HL-60 (cell line): ENCODE results near the gene PDE1C.

Experiments used
- DNase-seq, 2 experiments: peaks; one replicate each; pipeline ENCODE4 v3.0.0-alpha.2; 2010 to 2020; ENCODE audit warnings: low read depth in 1 of 2, low spot score in 1 of 2
- H3K27ac ChIP-seq: fragments of 250-450 bp; sonication (Bioruptor Pico); replicated peaks from 2 replicates; pipeline ENCODE4 v1.5.1; 2020; ENCODE audit warnings: mild to moderate bottlenecking, moderate library complexity
- H3K27me3 ChIP-seq: fragments of 250-450 bp; sonication (Bioruptor Pico); 2 replicates; pipeline ENCODE4 v1.5.1; 2021; ENCODE audit warnings: mild to moderate bottlenecking, moderate library complexity; ENCODE audit not compliant: insufficient read depth, poor library complexity, severe bottlenecking
- H3K4me3 ChIP-seq: replicated peaks from 2 replicates; pipeline ENCODE4 v1.5.1; 2011; ENCODE audit warnings: mild to moderate bottlenecking, control low read depth, low read length; ENCODE audit not compliant: insufficient read depth
- GABPA ChIP-seq: IDR thresholded peaks from 2 replicates; pipeline ENCODE4 v1.6.1; 2012; ENCODE audit warnings: low read depth
- POLR2AphosphoS5 ChIP-seq: IDR thresholded peaks from 2 replicates; pipeline ENCODE4 v1.6.1; 2012; ENCODE audit warnings: low read depth
- SPI1 ChIP-seq: IDR thresholded peaks from 2 replicates; pipeline ENCODE4 v1.6.1; 2012; ENCODE audit warnings: low read depth, mild to moderate bottlenecking, borderline replicate concordance
- TF ChIP-seq, protein P1 (sequence below): IDR thresholded peaks from 2 replicates; pipeline ENCODE4 v1.6.1; 2012; ENCODE audit warnings: low read depth; ENCODE audit not compliant: insufficient replicate concordance
- TF ChIP-seq, protein P2 (sequence below): IDR thresholded peaks from one replicate; pipeline ENCODE4 v1.5.1; 2011; ENCODE audit warnings: low read length, control low read depth, inconsistent platforms; ENCODE audit not compliant: insufficient read depth

PDE1C gene

DNA sequence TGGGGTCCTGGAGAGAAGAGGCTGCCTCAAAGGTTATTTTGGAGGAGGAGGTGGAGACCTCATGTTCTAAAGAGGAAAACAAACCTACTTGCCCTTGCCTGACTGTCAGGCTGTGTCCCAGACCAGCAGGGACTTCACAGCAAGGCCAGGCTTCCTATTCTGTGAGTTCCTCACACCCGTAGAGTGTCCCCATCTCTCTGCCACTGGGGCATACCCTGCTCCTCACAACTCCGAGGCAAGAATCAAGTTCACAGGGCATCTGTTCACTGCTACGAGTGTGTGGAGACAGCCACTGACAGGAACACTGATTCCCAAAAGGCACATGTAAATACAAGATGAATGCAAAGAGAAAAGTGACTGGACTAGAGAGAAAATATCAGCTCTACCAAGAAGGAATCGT is 38.0 kb downstream of the PDE1C start:
- TF ChIP-seq, protein P1, sequence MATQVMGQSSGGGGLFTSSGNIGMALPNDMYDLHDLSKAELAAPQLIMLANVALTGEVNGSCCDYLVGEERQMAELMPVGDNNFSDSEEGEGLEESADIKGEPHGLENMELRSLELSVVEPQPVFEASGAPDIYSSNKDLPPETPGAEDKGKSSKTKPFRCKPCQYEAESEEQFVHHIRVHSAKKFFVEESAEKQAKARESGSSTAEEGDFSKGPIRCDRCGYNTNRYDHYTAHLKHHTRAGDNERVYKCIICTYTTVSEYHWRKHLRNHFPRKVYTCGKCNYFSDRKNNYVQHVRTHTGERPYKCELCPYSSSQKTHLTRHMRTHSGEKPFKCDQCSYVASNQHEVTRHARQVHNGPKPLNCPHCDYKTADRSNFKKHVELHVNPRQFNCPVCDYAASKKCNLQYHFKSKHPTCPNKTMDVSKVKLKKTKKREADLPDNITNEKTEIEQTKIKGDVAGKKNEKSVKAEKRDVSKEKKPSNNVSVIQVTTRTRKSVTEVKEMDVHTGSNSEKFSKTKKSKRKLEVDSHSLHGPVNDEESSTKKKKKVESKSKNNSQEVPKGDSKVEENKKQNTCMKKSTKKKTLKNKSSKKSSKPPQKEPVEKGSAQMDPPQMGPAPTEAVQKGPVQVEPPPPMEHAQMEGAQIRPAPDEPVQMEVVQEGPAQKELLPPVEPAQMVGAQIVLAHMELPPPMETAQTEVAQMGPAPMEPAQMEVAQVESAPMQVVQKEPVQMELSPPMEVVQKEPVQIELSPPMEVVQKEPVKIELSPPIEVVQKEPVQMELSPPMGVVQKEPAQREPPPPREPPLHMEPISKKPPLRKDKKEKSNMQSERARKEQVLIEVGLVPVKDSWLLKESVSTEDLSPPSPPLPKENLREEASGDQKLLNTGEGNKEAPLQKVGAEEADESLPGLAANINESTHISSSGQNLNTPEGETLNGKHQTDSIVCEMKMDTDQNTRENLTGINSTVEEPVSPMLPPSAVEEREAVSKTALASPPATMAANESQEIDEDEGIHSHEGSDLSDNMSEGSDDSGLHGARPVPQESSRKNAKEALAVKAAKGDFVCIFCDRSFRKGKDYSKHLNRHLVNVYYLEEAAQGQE: no peak
- TF ChIP-seq, protein P2, sequence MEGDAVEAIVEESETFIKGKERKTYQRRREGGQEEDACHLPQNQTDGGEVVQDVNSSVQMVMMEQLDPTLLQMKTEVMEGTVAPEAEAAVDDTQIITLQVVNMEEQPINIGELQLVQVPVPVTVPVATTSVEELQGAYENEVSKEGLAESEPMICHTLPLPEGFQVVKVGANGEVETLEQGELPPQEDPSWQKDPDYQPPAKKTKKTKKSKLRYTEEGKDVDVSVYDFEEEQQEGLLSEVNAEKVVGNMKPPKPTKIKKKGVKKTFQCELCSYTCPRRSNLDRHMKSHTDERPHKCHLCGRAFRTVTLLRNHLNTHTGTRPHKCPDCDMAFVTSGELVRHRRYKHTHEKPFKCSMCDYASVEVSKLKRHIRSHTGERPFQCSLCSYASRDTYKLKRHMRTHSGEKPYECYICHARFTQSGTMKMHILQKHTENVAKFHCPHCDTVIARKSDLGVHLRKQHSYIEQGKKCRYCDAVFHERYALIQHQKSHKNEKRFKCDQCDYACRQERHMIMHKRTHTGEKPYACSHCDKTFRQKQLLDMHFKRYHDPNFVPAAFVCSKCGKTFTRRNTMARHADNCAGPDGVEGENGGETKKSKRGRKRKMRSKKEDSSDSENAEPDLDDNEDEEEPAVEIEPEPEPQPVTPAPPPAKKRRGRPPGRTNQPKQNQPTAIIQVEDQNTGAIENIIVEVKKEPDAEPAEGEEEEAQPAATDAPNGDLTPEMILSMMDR: no peak
- TF ChIP-seq GABPA (no peak), SPI1 (no peak)
- no peak for DNase-seq
- H3K27me3 ChIP-seq: no peaks in the 10 kb centered on the region

DNA sequence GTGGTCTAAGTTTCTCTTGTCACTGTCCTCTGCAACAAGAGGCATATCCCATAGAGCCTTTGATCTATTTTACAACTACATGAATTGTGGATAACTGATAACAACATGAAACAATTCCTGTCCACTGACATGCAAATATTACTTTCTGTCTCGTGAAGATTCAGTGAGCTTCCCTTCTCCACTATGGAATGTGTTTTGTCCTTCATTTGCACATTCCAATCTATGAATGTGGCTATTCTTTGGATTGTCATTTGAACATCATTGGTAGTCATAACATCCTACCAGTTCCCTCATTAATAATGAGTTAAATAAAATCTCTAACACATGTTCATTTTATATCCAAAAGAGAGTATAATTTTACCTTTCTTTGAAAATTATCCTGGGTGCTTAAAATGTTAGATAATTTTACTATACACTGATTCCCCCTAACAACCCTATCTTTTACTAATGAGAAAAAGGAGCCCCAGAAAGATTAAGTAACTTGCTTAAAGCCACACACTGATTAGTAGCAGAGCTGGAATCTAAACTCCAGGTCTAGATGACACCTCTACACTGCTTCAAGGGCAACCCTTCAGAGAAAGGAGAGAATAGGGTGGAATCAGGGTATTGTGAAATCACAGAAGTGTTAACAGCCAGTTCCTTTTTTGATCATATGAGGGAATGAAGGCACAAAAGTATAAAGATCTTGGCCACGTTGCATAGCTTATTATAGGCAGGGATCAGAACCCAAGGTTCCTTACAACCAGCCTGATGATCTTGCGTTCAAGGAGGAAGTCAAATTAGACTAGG is 39.1 kb downstream of the PDE1C start:
- H3K27me3 ChIP-seq: no peaks in the 10 kb centered on the region
- no peak overlapping the region for H3K4me3 ChIP-seq
- TF ChIP-seq SPI1: peak; percentile 78
- no peak for TF ChIP-seq GABPA
- no peak overlapping the region for H3K27ac ChIP-seq
- peak; percentile 7 to 14 for DNase-seq

More for the DNA sequence above, 38.0 kb downstream of the PDE1C start:
- H3K27ac ChIP-seq: no peak overlapping the region
- no peak overlapping the region for H3K4me3 ChIP-seq

DNA sequence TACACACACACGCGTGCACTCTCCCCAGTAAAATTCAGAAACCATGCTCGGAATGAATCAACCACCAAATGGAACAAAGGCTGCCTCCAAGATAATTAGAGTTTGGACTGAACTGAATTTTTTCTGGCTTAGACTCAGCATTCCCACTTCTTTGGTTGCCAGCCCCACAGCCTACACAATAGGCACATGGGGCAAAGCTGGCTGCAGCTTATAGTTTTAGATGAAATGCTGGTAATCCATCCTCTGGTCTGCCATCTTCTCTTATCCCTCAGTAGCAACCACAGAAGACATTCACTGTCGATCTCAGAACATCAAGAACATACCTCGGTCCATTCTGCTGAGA is 44.2 kb downstream of the PDE1C start:
- Histone ChIP-seq H3K27me3 (peaks cover 7% of the 10 kb centered on the region), H3K27ac (no peak overlapping the region), H3K4me3 (no peak overlapping the region)
- DNase-seq: no peak
- TF ChIP-seq, protein P1: no peak
- no peak for TF ChIP-seq POLR2AphosphoS5
- TF ChIP-seq GABPA: no peak
- TF ChIP-seq, protein P2: no peak
- TF ChIP-seq SPI1: no peak

DNA sequence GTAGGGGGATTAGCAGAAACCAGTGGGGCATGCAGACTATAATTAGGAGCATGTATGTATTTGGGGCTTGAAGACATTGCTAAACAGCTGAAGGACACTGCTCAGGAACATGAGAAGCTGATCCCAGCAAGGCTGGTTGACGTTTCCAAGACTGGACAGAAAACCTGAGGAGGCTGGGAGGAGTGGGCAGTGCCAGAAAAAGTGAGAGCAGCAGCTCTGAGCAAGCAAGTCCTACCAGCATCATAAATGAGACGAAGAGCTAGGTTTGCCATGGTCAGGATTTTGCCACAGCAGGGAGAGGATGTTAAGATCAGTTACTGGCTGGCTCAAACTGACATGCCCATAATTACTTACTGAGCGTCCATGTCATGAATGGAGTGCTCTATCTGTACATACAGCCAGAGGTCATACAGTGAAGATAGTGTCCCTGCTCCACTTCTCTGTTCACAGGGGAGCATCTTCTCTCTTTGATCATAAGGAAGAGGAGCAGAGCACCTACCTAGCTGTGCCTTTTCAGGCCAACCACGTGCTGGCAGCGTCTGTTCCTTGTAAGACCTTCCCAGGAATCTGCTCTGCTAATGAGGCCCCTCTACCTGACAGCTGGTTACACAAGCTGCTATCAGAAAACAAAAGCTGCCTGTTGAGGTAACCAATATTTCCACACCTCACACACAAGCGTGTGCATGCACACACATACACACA is 44.7 kb downstream of the PDE1C start:
- no peak overlapping the region for H3K27ac ChIP-seq
- peaks cover 7% of the 10 kb centered on the region for H3K27me3 ChIP-seq
- no peak overlapping the region for H3K4me3 ChIP-seq
- DNase-seq: no peak
- TF ChIP-seq GABPA: no peak
- no peak for TF ChIP-seq SPI1
- no peak for TF ChIP-seq POLR2AphosphoS5
- TF ChIP-seq, protein P2: no peak
- TF ChIP-seq, protein P1: no peak
